NCI-H1436 treated with DMSO at 0.1 percent for 48 hours (cell line): Measurements from ENCODE around the gene NPAS3.

Experiments used
- DNase-seq: peaks from one replicate; lab custom pipeline; 2025; lab: John Stamatoyannopoulos, UW

Gene NPAS3

DNA sequence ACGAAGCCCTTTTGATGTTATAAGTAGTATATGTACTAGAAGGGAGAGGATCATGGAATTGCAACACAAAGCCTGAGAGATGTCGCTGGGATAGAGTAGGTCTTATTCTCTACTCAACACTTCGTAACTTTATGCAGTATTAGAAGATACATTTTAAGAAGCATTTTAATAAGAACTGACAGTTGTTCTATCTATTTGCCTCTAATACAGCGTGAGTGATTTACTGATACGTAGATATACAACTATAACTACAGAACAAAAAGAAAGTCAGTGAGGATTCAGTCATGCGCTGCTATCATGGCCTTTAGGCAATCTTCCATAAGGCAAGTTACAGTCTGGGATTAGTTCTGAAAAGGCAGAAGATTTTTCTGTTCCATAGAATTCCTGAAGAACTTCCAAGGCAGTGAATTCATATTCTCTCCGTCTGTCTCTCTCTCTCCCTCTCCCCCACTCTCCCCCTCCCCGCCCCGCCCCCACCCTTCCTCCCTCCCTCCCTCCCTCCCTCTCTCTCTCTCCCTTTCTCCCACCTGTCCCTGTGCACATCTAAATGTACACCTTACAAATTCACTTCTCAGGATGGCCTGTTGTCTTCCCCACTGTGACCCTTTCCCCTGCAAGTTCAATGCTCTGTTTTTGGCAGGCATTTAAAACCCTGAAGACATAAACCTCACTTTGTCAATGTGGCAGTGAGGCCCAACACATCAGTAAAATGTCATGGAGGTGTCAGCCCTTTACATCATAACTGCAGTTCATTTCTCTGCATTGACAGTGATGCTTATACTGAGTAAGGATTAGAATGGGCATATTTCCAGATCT, 541.6 kb downstream of the NPAS3 start:
- no peak for DNase-seq

DNA sequence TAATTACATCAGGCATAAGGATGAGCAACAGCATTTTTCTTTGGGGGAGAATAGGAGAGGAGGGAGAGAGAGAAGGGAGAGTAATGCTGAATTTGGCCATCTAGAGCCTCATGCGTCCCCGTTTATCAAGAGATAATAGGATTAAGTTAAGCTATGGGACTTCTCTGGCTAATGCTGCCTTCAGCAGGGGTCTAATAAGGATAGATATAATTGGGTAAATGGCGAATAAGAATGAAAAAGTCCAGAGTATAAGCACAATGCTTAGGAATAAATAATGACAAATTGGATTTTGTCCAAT, 542.2 kb downstream of the NPAS3 start:
- DNase-seq, result no peak

- no peak for DNase-seq
Observed at GRCh38 chr14:33483110-33483509, 544.4 kb downstream of the NPAS3 start.

DNA sequence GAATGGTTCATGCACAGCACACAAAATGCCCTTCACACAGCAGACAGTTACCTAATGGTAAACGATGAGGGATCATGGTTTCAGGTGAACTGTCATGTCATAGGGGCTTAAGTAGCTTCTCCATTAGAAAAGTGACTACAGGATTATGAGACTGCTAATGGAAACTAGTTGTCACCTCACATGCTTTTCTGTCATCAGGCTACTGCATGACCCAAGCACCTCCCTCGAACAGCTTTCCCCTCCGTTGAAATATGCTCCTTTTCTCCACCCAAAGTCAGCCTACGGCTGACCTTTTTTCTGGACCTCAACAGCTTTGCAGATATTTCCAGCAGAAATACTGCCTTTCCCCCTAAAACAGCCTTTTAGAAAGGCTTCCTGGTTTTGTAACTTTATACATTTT, 544.9 kb downstream of the NPAS3 start:
- DNase-seq, result no peak

GRCh38 chr14:33484264-33484663, 545.6 kb downstream of the NPAS3 start:
- DNase-seq, result no peak

- no peak for DNase-seq
Observed at GRCh38 chr14:33486332-33486890, 547.7 kb downstream of the NPAS3 start.

GRCh38 chr14:33488582-33488981, 549.9 kb downstream of the NPAS3 start:
- DNase-seq, result no peak

- no peak for DNase-seq
Observed at GRCh38 chr14:33490555-33490954, 551.9 kb downstream of the NPAS3 start.

DNA sequence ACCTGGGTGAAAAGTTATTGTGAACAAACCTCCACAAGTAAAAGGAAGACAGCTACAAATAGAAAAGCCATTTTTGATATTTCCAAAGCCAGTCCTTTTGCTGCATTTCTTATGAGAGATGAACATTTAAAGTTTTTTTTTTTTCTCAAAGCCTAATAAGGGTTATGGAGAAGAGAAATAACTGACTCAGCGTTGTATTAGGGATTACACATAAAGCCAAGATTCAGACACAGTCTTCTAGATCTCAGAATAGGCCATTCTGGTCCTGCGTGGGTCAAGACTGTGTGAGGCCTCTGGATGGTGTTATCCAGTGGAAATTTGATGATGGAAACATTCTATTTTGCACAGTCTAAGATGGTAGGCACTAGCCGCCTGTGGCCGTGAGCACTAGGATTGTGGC, 552.4 kb downstream of the NPAS3 start:
- DNase-seq, result no peak

GRCh38 chr14:33492491-33492890, 553.8 kb downstream of the NPAS3 start:
- DNase-seq, result no peak

- DNase-seq, result no peak
Observed at GRCh38 chr14:33493266-33493665, 554.6 kb downstream of the NPAS3 start.

DNA sequence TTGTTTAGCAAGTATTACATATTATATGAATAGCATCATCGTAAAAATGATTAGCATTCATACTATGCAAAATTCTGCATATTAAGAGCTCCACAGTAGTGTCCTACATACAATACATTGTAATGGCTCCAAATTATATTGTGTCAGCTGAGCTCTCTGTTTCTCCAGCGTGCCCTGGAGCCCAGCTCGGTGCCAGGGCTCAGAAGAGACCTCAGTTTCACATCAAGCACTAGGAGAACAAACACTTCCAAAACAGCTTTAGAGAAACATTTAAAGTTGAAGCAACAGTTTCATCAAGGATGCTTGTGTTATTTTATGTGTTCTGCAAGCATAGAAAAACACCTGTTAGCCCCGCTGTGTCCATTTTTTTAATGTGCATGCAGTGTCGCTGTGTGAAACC, 555.3 kb downstream of the NPAS3 start:
- no peak for DNase-seq

GRCh38 chr14:33499687-33500086, 561.0 kb downstream of the NPAS3 start:
- DNase-seq, result no peak

DNA sequence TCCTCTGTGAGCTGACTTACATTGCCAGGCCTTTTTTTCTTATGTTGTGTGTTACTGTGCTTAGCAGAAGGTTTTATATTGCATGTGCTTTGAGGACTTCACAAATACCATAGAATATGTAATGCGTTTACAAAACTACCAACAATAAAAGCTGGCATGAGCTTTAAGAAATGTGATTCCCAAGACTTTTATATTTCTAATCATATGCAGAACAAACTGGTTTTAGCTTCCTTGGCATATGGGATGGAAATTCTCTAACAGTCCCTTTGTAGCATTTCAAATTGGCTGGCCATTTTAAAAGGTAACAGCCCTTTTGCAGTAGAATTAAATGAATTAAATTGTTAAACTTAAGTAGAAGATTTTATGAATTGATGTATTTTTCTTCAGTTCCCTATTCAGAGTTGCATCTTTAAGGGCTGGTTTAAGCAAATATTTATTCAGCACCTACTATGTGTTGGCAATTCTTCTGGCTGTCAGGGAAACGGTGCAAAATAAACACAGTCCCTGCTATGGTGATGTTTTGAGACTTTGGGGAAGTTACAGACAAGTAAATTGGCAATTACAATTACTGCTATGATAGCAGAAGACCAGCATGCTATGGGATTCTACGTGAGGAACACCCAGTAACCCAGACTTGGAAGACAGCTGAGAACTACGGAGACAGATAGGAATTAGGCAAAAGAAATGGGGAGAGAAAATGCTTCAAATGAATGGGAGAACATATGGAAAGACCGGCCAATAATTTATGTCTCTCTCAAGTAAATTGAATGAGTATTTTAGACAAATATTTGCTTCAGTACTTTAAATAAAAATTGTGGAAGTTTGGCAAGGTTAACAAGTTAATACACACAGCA, 565.8 kb downstream of the NPAS3 start:
- no peak for DNase-seq

DNA sequence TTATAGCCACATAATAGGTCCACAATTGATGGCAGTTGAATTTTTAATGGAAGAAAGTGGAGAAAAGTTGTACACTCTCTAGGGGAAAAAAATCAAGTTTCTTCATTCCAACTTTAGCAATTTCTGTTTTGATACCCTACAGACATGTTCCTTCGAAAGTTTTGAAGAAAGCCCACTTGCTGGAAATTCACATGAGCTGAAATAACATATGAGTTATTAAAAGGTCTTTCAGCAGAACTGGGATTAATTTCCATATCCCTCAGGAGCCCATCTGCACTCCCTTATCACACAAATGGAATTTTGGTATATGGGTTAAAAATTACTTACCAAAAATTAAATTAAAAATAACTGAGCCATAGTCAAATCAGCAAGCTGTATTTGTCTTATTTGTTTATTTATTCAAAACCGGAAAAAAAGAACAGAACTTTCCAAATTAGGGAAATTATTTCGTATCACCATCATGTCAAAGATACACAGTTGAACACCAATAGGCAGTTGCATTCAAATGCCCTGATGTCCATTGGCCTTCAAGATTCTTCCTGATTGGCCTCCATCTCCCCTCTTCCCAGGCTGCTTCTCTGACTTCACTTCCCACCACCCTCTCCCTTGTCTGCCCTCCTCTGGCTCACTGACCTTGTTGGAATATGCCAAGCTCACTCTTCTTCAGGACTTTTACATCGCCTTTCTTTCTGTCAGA, 566.7 kb downstream of the NPAS3 start:
- DNase-seq, result no peak

DNA sequence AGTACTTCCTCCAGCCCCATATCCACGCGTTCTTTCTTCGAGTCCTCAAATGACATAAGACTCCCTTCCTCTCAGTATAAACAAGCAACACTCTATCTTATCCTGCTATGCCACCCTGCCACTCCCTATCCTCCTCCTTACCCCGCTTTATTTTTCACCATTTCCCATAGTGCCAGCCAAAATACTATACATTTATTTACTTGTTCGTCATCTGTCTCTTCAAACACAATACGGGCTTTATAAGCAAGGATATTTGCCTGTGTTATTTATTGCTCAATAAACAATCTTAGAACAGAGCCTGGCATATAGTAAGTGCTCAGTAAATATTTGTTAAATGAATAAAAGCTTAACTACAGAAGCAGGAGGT, 567.3 kb downstream of the NPAS3 start:
- DNase-seq, result no peak

DNA sequence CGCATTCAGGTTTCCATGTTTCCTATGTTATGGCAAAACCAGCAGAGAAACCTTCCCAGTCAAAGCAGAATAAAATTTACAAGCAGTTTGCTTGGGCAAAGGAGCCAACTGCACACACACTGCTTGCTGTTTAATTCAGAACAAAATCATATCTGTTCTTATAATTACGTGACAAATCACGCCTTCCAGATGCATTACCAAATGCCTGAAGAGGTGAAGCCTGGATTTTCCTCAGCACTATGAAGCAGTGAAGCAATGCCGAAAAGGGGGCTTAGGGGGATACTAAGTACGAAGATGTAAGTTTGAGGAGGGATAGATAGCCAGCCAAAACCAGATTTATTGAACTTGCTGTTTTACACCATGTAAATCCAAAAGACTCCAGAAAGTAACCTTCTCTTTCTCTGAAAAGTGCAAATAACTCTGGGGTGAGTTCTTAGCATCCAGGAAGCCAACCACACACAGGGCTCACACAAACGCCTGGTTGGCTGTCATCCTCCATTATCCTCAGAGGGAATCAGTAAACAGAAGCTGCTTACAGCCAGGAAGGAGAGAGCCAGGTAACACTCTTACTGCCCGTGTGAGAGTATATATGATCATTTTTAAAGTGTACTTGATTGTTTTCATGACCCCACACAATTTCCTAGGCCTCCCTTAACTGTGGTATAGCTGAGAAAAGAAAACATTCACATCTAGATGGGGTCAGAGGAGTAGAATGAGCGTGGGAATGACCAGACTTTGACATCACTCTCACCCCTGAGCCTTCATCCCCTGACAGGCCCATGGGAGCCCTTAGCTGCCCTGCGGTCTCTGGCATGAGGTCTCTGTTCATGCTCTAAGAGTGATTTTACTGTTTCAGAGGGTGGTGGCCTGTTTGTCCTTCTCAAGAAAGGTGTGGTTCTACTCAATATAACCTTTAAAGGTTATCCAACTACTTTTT, 569.7 kb downstream of the NPAS3 start:
- DNase-seq, result no peak

- DNase-seq, result no peak
Observed at GRCh38 chr14:33509454-33509853, 570.8 kb downstream of the NPAS3 start.

GRCh38 chr14:33510063-33510481, 571.4 kb downstream of the NPAS3 start:
- no peak for DNase-seq

DNA sequence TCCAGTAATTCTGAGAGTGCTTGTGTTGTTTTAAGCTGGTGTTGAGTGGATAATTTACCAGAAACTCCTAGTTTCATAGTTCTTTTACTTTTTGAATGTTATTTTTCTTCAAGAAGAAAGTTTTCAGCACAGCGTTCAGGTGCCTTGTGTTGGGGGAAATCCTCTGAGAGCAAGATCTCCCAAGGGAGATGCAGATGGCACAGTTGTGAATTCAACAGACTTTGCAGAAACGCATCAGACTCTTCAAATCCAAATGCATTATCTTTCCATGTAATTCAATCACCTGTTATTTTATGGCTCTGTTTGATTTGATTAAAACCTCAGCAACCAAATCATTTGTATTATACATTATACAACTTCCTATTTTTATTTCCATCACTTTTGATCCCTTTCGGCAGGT, 572.3 kb downstream of the NPAS3 start:
- no peak for DNase-seq

DNA sequence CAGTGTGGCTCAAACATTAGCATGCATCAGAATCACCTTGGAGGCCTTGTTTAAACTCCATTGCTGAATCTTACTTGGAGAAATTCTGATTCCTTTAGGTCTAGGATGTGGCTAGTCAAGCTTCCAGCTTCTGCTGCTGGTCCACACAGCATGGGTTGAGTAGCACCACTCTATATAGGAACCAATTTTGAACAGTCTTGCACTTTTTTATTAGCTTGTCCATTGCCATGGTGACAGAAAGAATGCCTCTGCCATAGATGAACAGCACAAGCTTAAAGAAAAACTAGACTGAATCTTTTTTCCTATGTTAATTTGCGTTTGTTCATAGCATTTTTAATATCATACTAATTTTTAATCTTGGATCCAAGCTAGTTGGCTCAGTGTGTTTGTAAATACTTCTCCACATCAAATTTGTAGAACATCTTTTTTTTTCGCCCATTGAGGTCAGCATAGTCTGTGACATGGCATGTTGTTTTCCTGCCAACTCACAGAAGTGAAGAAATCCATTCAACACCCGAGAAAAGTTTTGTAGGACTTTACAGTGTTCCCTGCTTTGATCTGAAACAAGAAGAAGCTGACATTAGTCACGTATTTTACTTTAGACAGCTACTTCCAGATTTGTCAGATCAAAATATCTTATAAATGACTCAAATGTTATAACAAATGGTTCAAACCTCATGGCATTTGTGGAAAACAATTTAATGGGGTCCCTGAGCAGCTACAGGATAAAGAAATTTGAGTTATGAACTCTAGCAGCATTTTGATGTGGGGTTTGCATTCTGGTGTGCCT, 573.4 kb downstream of the NPAS3 start:
- no peak for DNase-seq
